Renal cortex interstitium (tissue), 3 donors: Measurements from ENCODE around the gene E2F8. TPM values are rescaled to one million over a fixed set of nuclear protein-coding genes. Genes with fewer than 3 reads are reported as not detected.

ENCODE experiments used
- polyA plus RNA-seq, 3 donors: library from polyadenylated mRNA; unstranded; fragments of 120-200 nt; gene quantifications; one replicate each; pipeline ENCODE4 v1.2.1, GENCODE V29; 2013; ENCODE audit not compliant: insufficient read length in 3 of 3

Gene E2F8
- polyA plus RNA-seq, 3 donors: 7.4 to 9.3 (median 8.0) TPM

Other genes starting within 250 kb of the E2F8 start
- not detected for gene MRGPRX2, start 180.2 kb downstream of the E2F8 start, polyA plus RNA-seq
- 10 to 100 TPM; 15.8 to 19.1 (median 18.2) TPM for gene ZDHHC13, start 123.8 kb downstream of the E2F8 start, polyA plus RNA-seq
- gene CSRP3, start 39.0 kb downstream of the E2F8 start, polyA plus RNA-seq: under 1 TPM in 1 of 3 donors, not detected in 2; 0.29 TPM